IMR-90 (cell line): Measurements from ENCODE around the gene ALDOB. TPM values are rescaled to one million over a fixed set of nuclear protein-coding genes. Genes with fewer than 3 reads are reported as not detected.

Source experiments
- ATAC-seq: fragments of 200-7000 bp; cut with Tn5 transposase; 2 replicates; pipeline ENCODE4 v1.9.1; 2020; ENCODE audit warnings: low read depth, mild to moderate bottlenecking, moderate library complexity
- BruUV-seq: library from RNA; stranded (reverse); fragments of 400-500 nt; replicated peaks from 2 replicates; lab custom pipeline; 2021; lab: Mats Ljungman, UMichigan
- CTCF ChIA-PET: fragments of 300-600 bp; formaldehyde crosslinking; extraction: SDS; loops from one replicate; lab custom pipeline; 2021; ENCODE audit warnings: antibody characterized with exemption; lab: Yijun Ruan, JAX
- POLR2A ChIA-PET: fragments of 300-600 bp; sonication (Branson Sonifier 250); formaldehyde crosslinking; loops from one replicate; lab custom pipeline; 2022; ENCODE audit warnings: antibody characterized with exemption; ENCODE audit not compliant: unreplicated experiment; lab: Charles Lee
- DNase-seq: peaks from one replicate; pipeline ENCODE4 v3.0.0; 2013
- H2AFZ ChIP-seq: replicated peaks from 2 replicates; pipeline ENCODE3; 2013; ENCODE audit warnings: low read length, mild to moderate bottlenecking; ENCODE audit not compliant: poor library complexity
- H2AK5ac ChIP-seq: 2 replicates; pipeline ENCODE4 v1.6.1; 2013; ENCODE audit warnings: low read depth, low read length, inconsistent platforms
- H2AK9ac ChIP-seq: replicated peaks from 2 replicates; pipeline ENCODE3; 2013; ENCODE audit warnings: mild to moderate bottlenecking, low read depth, low read length, moderate library complexity; ENCODE audit not compliant: poor library complexity
- H2BK120ac ChIP-seq: 2 replicates; pipeline ENCODE4 v1.6.1; 2013; ENCODE audit warnings: low read depth, low read length, inconsistent platforms
- H2BK15ac ChIP-seq: 3 replicates; pipeline ENCODE4 v1.6.1; 2013; ENCODE audit warnings: low read depth, low read length, inconsistent platforms
- H2BK20ac ChIP-seq: 2 replicates; pipeline ENCODE4 v1.6.1; 2013; ENCODE audit warnings: low read depth, mild to moderate bottlenecking, inconsistent platforms, low read length, moderate library complexity
- H2BK5ac ChIP-seq: 2 replicates; pipeline ENCODE4 v1.6.1; 2013; ENCODE audit warnings: mild to moderate bottlenecking, low read depth, low read length, inconsistent platforms; ENCODE audit not compliant: poor library complexity, severe bottlenecking
- H3K14ac ChIP-seq: replicated peaks from 2 replicates; pipeline ENCODE4 v1.6.1; 2013; ENCODE audit warnings: low read depth, low read length, inconsistent platforms
- H3K18ac ChIP-seq: 2 replicates; pipeline ENCODE4 v1.6.1; 2013; ENCODE audit warnings: low read depth, low read length, control low read depth
- H3K23ac ChIP-seq: 2 replicates; pipeline ENCODE4 v1.6.1; 2013; ENCODE audit warnings: low read depth, low read length, inconsistent platforms
- H3K27ac ChIP-seq: 2 replicates; pipeline ENCODE4 v1.5.1; 2013; ENCODE audit warnings: mild to moderate bottlenecking, control low read depth, low read length; ENCODE audit not compliant: insufficient read depth
- H3K27me3 ChIP-seq: 2 replicates; pipeline ENCODE4 v1.6.1; 2013; ENCODE audit warnings: low read length; ENCODE audit not compliant: control insufficient read depth, insufficient read depth
- H3K36me3 ChIP-seq: 2 replicates; pipeline ENCODE4 v1.6.1; 2013; ENCODE audit warnings: low read length, mixed read lengths; ENCODE audit not compliant: control insufficient read depth, insufficient read depth
- H3K4ac ChIP-seq: 2 replicates; pipeline ENCODE4 v1.6.1; 2013; ENCODE audit warnings: low read depth, low read length, inconsistent platforms
- H3K4me1 ChIP-seq: 2 replicates; pipeline ENCODE4 v1.6.1; 2013; ENCODE audit warnings: low read length, mixed read lengths; ENCODE audit not compliant: control insufficient read depth, insufficient read depth
- H3K4me2 ChIP-seq: 2 replicates; pipeline ENCODE4 v1.6.1; 2013; ENCODE audit warnings: low read depth, mild to moderate bottlenecking, control low read depth, low read length, moderate library complexity
- H3K4me3 ChIP-seq: 2 replicates; pipeline ENCODE4 v1.5.1; 2013; ENCODE audit warnings: low read depth, mild to moderate bottlenecking, control low read depth, low read length, moderate library complexity; ENCODE audit not compliant: insufficient read depth
- H3K56ac ChIP-seq: 2 replicates; pipeline ENCODE4 v1.6.1; 2013; ENCODE audit warnings: low read length, inconsistent platforms; ENCODE audit not compliant: insufficient read depth; ENCODE audit errors: extremely low read depth
- H3K79me1 ChIP-seq, 2 experiments: 2 replicates each; pipeline ENCODE4 v1.6.1; 2013; ENCODE audit warnings: low read length in 2 of 2, inconsistent platforms in 1 of 2, low read depth in 1 of 2
- H3K9ac ChIP-seq: 2 replicates; pipeline ENCODE4 v1.6.1; 2013; ENCODE audit warnings: low read depth, low read length, control low read depth
- H3K9me1 ChIP-seq: 2 replicates; pipeline ENCODE4 v1.6.1; 2013; ENCODE audit warnings: low read length, inconsistent platforms; ENCODE audit not compliant: insufficient read depth
- H3K9me3 ChIP-seq: 2 replicates; pipeline ENCODE4 v1.6.1; 2013; ENCODE audit warnings: low read length; ENCODE audit not compliant: control insufficient read depth, insufficient read depth
- H4K20me1 ChIP-seq: 2 replicates; pipeline ENCODE4 v1.6.1; 2013; ENCODE audit warnings: low read length, inconsistent platforms; ENCODE audit not compliant: insufficient read depth
- H4K5ac ChIP-seq: 2 replicates; pipeline ENCODE4 v1.6.1; 2013; ENCODE audit warnings: mild to moderate bottlenecking, low read depth, low read length, control low read depth
- H4K8ac ChIP-seq, 2 experiments: 2 replicates each; pipeline ENCODE4 v1.6.1; 2013; ENCODE audit warnings: low read depth in 2 of 2, low read length in 2 of 2, control low read depth in 1 of 2, inconsistent platforms in 1 of 2
- H4K91ac ChIP-seq: 2 replicates; pipeline ENCODE4 v1.6.1; 2013; ENCODE audit warnings: low read depth, low read length, inconsistent platforms; ENCODE audit not compliant: insufficient read depth
- MAZ ChIP-seq: IDR thresholded peaks from 2 replicates; pipeline ENCODE4 v1.6.1; 2012; ENCODE audit warnings: low read depth, mild to moderate bottlenecking, low read length, improper control_type of control experiment, moderate library complexity, borderline replicate concordance
- MXI1 ChIP-seq: IDR thresholded peaks from 2 replicates; pipeline ENCODE4 v1.6.1; 2012; ENCODE audit warnings: low read depth, mild to moderate bottlenecking, low read length, moderate library complexity, borderline replicate concordance
- WGBS, 2 experiments: methylation state at CpG; one replicate each; pipeline versions ENCODE4 v1.1.5 to v1.1.7; 2013; ENCODE audit warnings: missing lambda C conversion rate in 2 of 2; ENCODE audit not compliant: insufficient read length in 1 of 2; ENCODE audit errors: extremely low coverage in 2 of 2; 5-methylcytosine and 5-hydroxymethylcytosine counted together
- dilution Hi-C: fragments of 300-500 bp; cut with HindIII; formaldehyde crosslinking; loops from one replicate; pipeline ENCODE4 v1.14.3; 2018; ENCODE audit warnings: low sequenced_read_pairs; ENCODE audit not compliant: unreplicated experiment
- in situ Hi-C: fragments of 300-500 bp; cut with MboI; formaldehyde crosslinking; loops from 3 replicates; pipeline ENCODE4 v1.14.3; 2019; ENCODE audit warnings: low sequenced_read_pairs, inconsistent platforms, mixed read lengths
- intact Hi-C: fragments of 100-400 bp; cut with micrococcal nuclease; formaldehyde crosslinking; loops from 2 replicates; pipeline ENCODE4 v1.10.0; 2022
- polyA plus RNA-seq, 3 experiments: library from polyadenylated mRNA; depleted of rRNA; stranded (reverse); fragments of >200 nt; gene quantifications; 2 replicates each; pipeline ENCODE4 v1.2.3, GENCODE V29; 2012; ENCODE audit warnings: low replicate concordance in 1 of 3
- total RNA-seq: library from RNA; depleted of rRNA; stranded (reverse); fragments of >200 nt; gene quantifications from 2 replicates; pipeline ENCODE4 v1.2.3, GENCODE V29; 2012

The ALDOB gene
- total and polyA plus RNA-seq, 2 of the 4 experiments (the other 2 are of a cell fraction) = not detected

- Histone ChIP-seq H3K9ac (no peak overlapping the region), H2BK20ac (no peak overlapping the region), H4K91ac (no peak overlapping the region), H2BK15ac (no peak overlapping the region), H4K5ac (no peak overlapping the region), H2AK9ac (no peak overlapping the region), H3K4ac (no peak overlapping the region), H3K18ac (no peak overlapping the region), H3K79me1 (peaks cover 13 to 59% of the 10 kb centered on the region in 2 experiments), H3K14ac (no peak overlapping the region), H4K8ac (no peak overlapping the region), H3K4me3 (no peak overlapping the region), H3K4me2 (no peak overlapping the region), H3K4me1 (peaks cover 9% of the 10 kb centered on the region), H3K9me1 (peaks cover 20% of the 10 kb centered on the region), H4K20me1 (peaks cover 9% of the 10 kb centered on the region), H3K36me3 (peaks cover 14% of the 10 kb centered on the region), H3K27me3 (no peaks in the 10 kb centered on the region), H3K56ac (no peak overlapping the region), H2BK120ac (no peak overlapping the region), H2AFZ (no peak overlapping the region), H3K27ac (no peak overlapping the region), H2AK5ac (no peak overlapping the region), H3K9me3 (no peaks in the 10 kb centered on the region), H2BK5ac (no peak overlapping the region), H3K23ac (no peak overlapping the region)
- no TSS peak for BruUV-seq
- TF ChIP-seq MXI1 (no peak), MAZ (no peak)
- ATAC-seq = no peak
- no CpG with 5 or more reads among the region's 3 CpGs for WGBS, 2 experiments
- in situ Hi-C loops = no loop called here
- ChIA-PET CTCF (no interaction called here), POLR2A (no interaction called here)
- DNase-seq = no peak
- dilution Hi-C loops = no loop called here
- intact Hi-C loops = no loop called here
Observed at GRCh38 chr9:101478906-101479305, 43.3 kb upstream of the ALDOB start.
